GM10248 (cell line): ENCODE measurements around the gene PTPN3.

ENCODE experiments used
- CTCF ChIA-PET: fragments of 300-600 bp; sonication (Branson Sonifier 250); formaldehyde crosslinking; extraction: SDS; loops from one replicate; lab custom pipeline; 2021; ENCODE audit warnings: antibody characterized with exemption; lab: Yijun Ruan, JAX
- POLR2A ChIA-PET: fragments of 350-650 bp; sonication (Branson Sonifier 250); formaldehyde crosslinking; extraction: SDS; loops from one replicate; lab custom pipeline; 2020; ENCODE audit warnings: antibody characterized with exemption; lab: Yijun Ruan, JAX
- DNase-seq: peaks from one replicate; pipeline ENCODE4 v3.0.0; 2012; ENCODE audit errors: extremely low spot score
- CTCF ChIP-seq: IDR thresholded peaks from 2 replicates; pipeline ENCODE4 v1.5.1; 2012; ENCODE audit warnings: mild to moderate bottlenecking, low read depth; ENCODE audit errors: extremely low read depth, missing control alignments, control extremely low read depth

Gene PTPN3

GRCh38 chr9:109488351-109488750 is 9.8 kb downstream of the PTPN3 start:
- no peak for TF ChIP-seq CTCF
- ChIA-PET CTCF (interaction anchor here (1.0 to 1.2 kb wide), 2 partner anchors 10 to 19 kb away, joined by 3 to 5 read pairs; partner anchors contain the start of gene PTPN3), POLR2A (no interaction called here)
- DNase-seq: no peak

- ChIA-PET POLR2A (no interaction called here), CTCF (interaction anchor here (0.9 to 2.1 kb wide), 2 partner anchors 17 to 34 kb away, joined by 3 to 8 read pairs; no protein-coding TSS in a partner anchor)
- TF ChIP-seq CTCF: no peak
- no peak for DNase-seq
Observed at GRCh38 chr9:109487247-109487646, 10.9 kb downstream of the PTPN3 start.

- CTCF ChIA-PET: interaction anchor here (1.2 to 1.8 kb wide), 4 partner anchors 11 to 162 kb away, joined by 3 to 19 read pairs (median 3); no protein-coding TSS in a partner anchor
- POLR2A ChIA-PET: no interaction called here
Observed at GRCh38 chr9:109483744-109484429, 14.2 kb downstream of the PTPN3 start.

GRCh38 chr9:109482391-109482916 is 15.7 kb downstream of the PTPN3 start:
- no peak for TF ChIP-seq CTCF
- DNase-seq: no peak
- POLR2A ChIA-PET: no interaction called here
- CTCF ChIA-PET: interaction anchor here (0.9 to 1.8 kb wide), 5 partner anchors 9 to 161 kb away, joined by 3 to 19 read pairs (median 3); no protein-coding TSS in a partner anchor

More at GRCh38 chr9:109483744-109484429, 14.2 kb downstream of the PTPN3 start:
- DNase-seq: no peak
- no peak for TF ChIP-seq CTCF

- ChIA-PET CTCF (no interaction called here), POLR2A (no interaction called here)
- DNase-seq: no peak
- TF ChIP-seq CTCF: no peak
Observed at GRCh38 chr9:109481856-109482255, 16.3 kb downstream of the PTPN3 start.

- POLR2A ChIA-PET: no interaction called here
- CTCF ChIA-PET: interaction anchor here (1.1 to 1.6 kb wide), 3 partner anchors 10 to 718 kb away, joined by 3 to 5 read pairs (median 3); no protein-coding TSS in a partner anchor
- no peak for DNase-seq
- TF ChIP-seq CTCF: no peak
Observed at GRCh38 chr9:109479822-109480221, 18.3 kb downstream of the PTPN3 start.
